Spleen (tissue), 11 donors: ENCODE results near the gene CACNA2D4. TPM values are rescaled to one million over a fixed set of nuclear protein-coding genes. Genes with fewer than 3 reads are reported as not detected.

ENCODE experiments used
- DNase-seq: peaks from one replicate; pipeline ENCODE4 v3.0.0-alpha.2; 2020
- H3K27ac ChIP-seq, 8 donors: fragments of 200-600 bp; sonication (generic) in 7 of 8; 1 replicate in 4 of 8; 2 replicates in 4 of 8; pipeline versions ENCODE4 v1.5.0 to v1.8.0; 2016 to 2021; ENCODE audit warnings: inconsistent platforms in 4 of 8, mild to moderate bottlenecking in 4 of 8, moderate library complexity in 1 of 8
- H3K27me3 ChIP-seq, 7 donors: fragments of 200-600 bp; sonication (generic) in 6 of 7; replicated peaks in 1 of 7; 1 replicate in 4 of 7; 2 replicates in 3 of 7; pipeline versions ENCODE4 v1.5.0 to v1.8.0; 2016 to 2021; ENCODE audit warnings: inconsistent platforms in 3 of 7, mild to moderate bottlenecking in 1 of 7
- H3K36me3 ChIP-seq, 6 donors: fragments of 200-600 bp; sonication (generic) in 5 of 6; 1 replicate in 4 of 6; 2 replicates in 2 of 6; pipeline versions ENCODE4 v1.5.0 to v1.8.0; 2016 to 2021; ENCODE audit warnings: inconsistent platforms in 2 of 6
- H3K4me1 ChIP-seq, 6 donors: fragments of 200-600 bp; sonication (generic) in 5 of 6; 1 replicate in 3 of 6; 2 replicates in 3 of 6; pipeline versions ENCODE4 v1.5.0 to v1.8.0; 2016 to 2021; ENCODE audit warnings: inconsistent platforms in 3 of 6
- H3K4me3 ChIP-seq, 8 donors: fragments of 200-600 bp; sonication (generic) in 7 of 8; 1 replicate in 4 of 8; 2 replicates in 4 of 8; pipeline versions ENCODE4 v1.5.0 to v1.8.0; 2016 to 2021; ENCODE audit warnings: inconsistent platforms in 4 of 8, mild to moderate bottlenecking in 4 of 8, moderate library complexity in 2 of 8
- H3K9me3 ChIP-seq, 8 donors: fragments of 200-600 bp; sonication (generic) in 7 of 8; 1 replicate in 4 of 8; 2 replicates in 4 of 8; pipeline versions ENCODE4 v1.5.0 to v1.8.0; 2016 to 2021; ENCODE audit warnings: inconsistent platforms in 4 of 8
- CTCF ChIP-seq, 11 experiments: fragments of 200-600 bp in 7 of 11; fragments of 450-650 bp in 4 of 11; sonication (generic) in 4 of 11; IDR thresholded peaks in 8 of 11; conservative IDR thresholded peaks in 3 of 11; 1 replicate in 7 of 11; 2 replicates in 4 of 11; pipeline versions ENCODE4 v1.4.0 to v1.8.0; 2016 to 2021; ENCODE audit warnings: antibody characterized with exemption in 11 of 11, inconsistent platforms in 4 of 11, mild to moderate bottlenecking in 1 of 11
- POLR2A ChIP-seq, 3 donors: fragments of 450-650 bp; IDR thresholded peaks; one replicate each; pipeline ENCODE4 v1.5.1; 2017; ENCODE audit warnings: antibody characterized with exemption in 3 of 3, mild to moderate bottlenecking in 1 of 3
- POLR2AphosphoS5 ChIP-seq, 3 donors: sonication (generic); formaldehyde crosslinking; IDR thresholded peaks; one replicate each; pipeline ENCODE4 v1.5.1; 2017; ENCODE audit warnings: antibody characterized with exemption in 3 of 3
- WGBS, 5 donors: extraction: QIAGEN DNeasy Blood & Tissue Kit in 3 of 5; methylation state at CpG; one replicate each; pipeline versions ENCODE4 v1.1.5 to v1.1.7; 2013 to 2018; 5-methylcytosine and 5-hydroxymethylcytosine counted together
- intact Hi-C: fragments of 100-400 bp; cut with DNase I; formaldehyde crosslinking; loops from one replicate; pipeline ENCODE4 v1.15.0; 2023; ENCODE audit warnings: low total_unique reads
- polyA plus RNA-seq, 3 donors: library from polyadenylated mRNA; stranded (reverse); fragments of 200-250 nt; gene quantifications; one replicate each; pipeline ENCODE4 v1.2.1, GENCODE V29; 2013
- total RNA-seq, 7 donors: library from RNA; depleted of rRNA in 3 of 7; stranded (reverse); fragments of >200 nt in 3 of 7; fragmentation: NEBNext Ultra II Directional in 4 of 7; extraction: Animal tissue kit (Norgen Biotek cat#: 25700) in 4 of 7; gene quantifications; one replicate each; pipeline versions ENCODE4 v1.1.0 to v1.2.1, GENCODE V29; 2016 to 2021
- donor health status: healthy with polysubstance abuse.
- donor health status: DM: no; HTN: no; CAD: no; lungs with moderate emphysema.
- donor health status: DM: no; HTN: no; CAD: no.
- donor health status: Bipolar disorder and iron deficiency.
- donor health status: healthy.
- donor health status: DM: no; HTN: no; CAD: no.
- donor health status: DM: yes; HTN: yes; CAD: no.

Gene CACNA2D4
- total and polyA plus RNA-seq, 10 donors, result 3.3 to 11.8 (median 7.0) TPM

GRCh38 chr12:1842183-1842904, 76.1 kb downstream of the CACNA2D4 start:
- peaks cover 0 to 9% (median 3%) of the 10 kb centered on the region in 6 donors for H3K4me1 ChIP-seq
- DNase-seq, result peak; percentile 72
- no peak for TF ChIP-seq CTCF (IDR thresholded peaks at IDR 0.05 in 8 of 11, conservative IDR thresholded peaks at IDR 0.05 in 3 of 11)
- intact Hi-C loops, result no loop called here
- H3K9me3 ChIP-seq, result no peaks in the 10 kb centered on the region
- WGBS, 5 donors, result 32 to 47% (median 43%) methylated on average over 15 to 18 of the region's 18 CpGs
- no peak overlapping the region for H3K4me3 ChIP-seq
- peaks cover 0 to 36% (median 6%) of the 10 kb centered on the region in 7 donors for H3K27me3 ChIP-seq
- H3K36me3 ChIP-seq, result no peaks in the 10 kb centered on the region
- no peak overlapping the region for H3K27ac ChIP-seq

- H3K27me3 ChIP-seq, result peaks cover 0 to 34% (median 6%) of the 10 kb centered on the region in 7 donors
- intact Hi-C loops, result no loop called here
- no peak for TF ChIP-seq CTCF (IDR thresholded peaks at IDR 0.05 in 8 of 11, conservative IDR thresholded peaks at IDR 0.05 in 3 of 11)
- TF ChIP-seq POLR2A (IDR thresholded peaks at IDR 0.05), result no peak
- TF ChIP-seq POLR2AphosphoS5 (IDR thresholded peaks at IDR 0.05), result no peak
- WGBS, 5 donors, result 77 to 90% (median 81%) methylated on average over 13 of the region's 13 CpGs
- no peak overlapping the region for H3K27ac ChIP-seq
- no peak overlapping the region for H3K4me3 ChIP-seq
- peak; percentile 1 for DNase-seq
- H3K36me3 ChIP-seq, result no peaks in the 10 kb centered on the region
- H3K4me1 ChIP-seq, result peaks cover 0 to 9% (median 3%) of the 10 kb centered on the region in 6 donors
- no peaks in the 10 kb centered on the region for H3K9me3 ChIP-seq
These were observed 76.8 kb downstream of the CACNA2D4 start for GRCh38 chr12:1841586-1842182.

GRCh38 chr12:1840981-1841425, 77.4 kb downstream of the CACNA2D4 start:
- intact Hi-C loops, result no loop called here
- Histone ChIP-seq H3K9me3 (no peaks in the 10 kb centered on the region), H3K27me3 (peaks cover 0 to 33% (median 6%) of the 10 kb centered on the region in 7 donors), H3K4me3 (no peak overlapping the region), H3K36me3 (no peaks in the 10 kb centered on the region), H3K4me1 (peaks cover 0 to 9% (median 3%) of the 10 kb centered on the region in 6 donors), H3K27ac (no peak overlapping the region)
- TF ChIP-seq CTCF (IDR thresholded peaks at IDR 0.05 in 8 of 11, conservative IDR thresholded peaks at IDR 0.05 in 3 of 11) (no peak), POLR2AphosphoS5 (IDR thresholded peaks at IDR 0.05) (no peak), POLR2A (IDR thresholded peaks at IDR 0.05) (no peak)
- peak; percentile 40 for DNase-seq
- 78 to 93% (median 85%) methylated on average over 11 to 16 of the region's 16 CpGs for WGBS, 5 donors
